HFFc6 (cell line): Measurements from ENCODE around the gene XIRP2. TPM values are rescaled to one million over a fixed set of nuclear protein-coding genes. Genes with fewer than 3 reads are reported as not detected.

Experiments used
- DNase-seq: peaks from one replicate; pipeline ENCODE4 v3.0.0-alpha.2; 2018
- H3K27ac Mint-ChIP-seq: 2 replicates; pipeline ENCODE4 v1.8.0; 2020; ENCODE audit warnings: mild to moderate bottlenecking, mixed read lengths
- H3K27me3 Mint-ChIP-seq: 2 replicates; pipeline ENCODE4 v1.8.0; 2021; ENCODE audit warnings: mild to moderate bottlenecking, moderate library complexity, mixed read lengths; ENCODE audit not compliant: insufficient read depth
- H3K36me3 Mint-ChIP-seq: 2 replicates; pipeline ENCODE4 v1.8.0; 2021; ENCODE audit warnings: low read depth, mixed read lengths
- H3K4me1 Mint-ChIP-seq: 2 replicates; pipeline ENCODE4 v1.8.0; 2020; ENCODE audit warnings: low read depth, mixed read lengths
- H3K4me3 Mint-ChIP-seq: 2 replicates; pipeline ENCODE4 v1.8.0; 2020; ENCODE audit warnings: mild to moderate bottlenecking, moderate library complexity, mixed read lengths
- H3K9me3 Mint-ChIP-seq: 2 replicates; pipeline ENCODE4 v1.8.0; 2020; ENCODE audit warnings: mild to moderate bottlenecking, mixed read lengths
- total RNA-seq, 6 experiments: library from RNA; stranded (reverse); fragmentation: NEBNext Ultra II Directional; extraction: Animal tissue kit (Norgen Biotek cat#: 25700); gene quantifications; 2 replicates in 1 of 6; 3 replicates in 5 of 6; pipeline ENCODE4 v1.2.3, GENCODE V29; 2021
- TF ChIP-seq, protein P1 (sequence below): fragments of 200-600 bp; sonication (generic); IDR thresholded peaks from 2 replicates; pipeline ENCODE4 v1.5.0; 2021; ENCODE audit warnings: antibody characterized with exemption, mild to moderate bottlenecking

Gene XIRP2
- total RNA-seq, 6 experiments from 2014 or later: not detected

DNA sequence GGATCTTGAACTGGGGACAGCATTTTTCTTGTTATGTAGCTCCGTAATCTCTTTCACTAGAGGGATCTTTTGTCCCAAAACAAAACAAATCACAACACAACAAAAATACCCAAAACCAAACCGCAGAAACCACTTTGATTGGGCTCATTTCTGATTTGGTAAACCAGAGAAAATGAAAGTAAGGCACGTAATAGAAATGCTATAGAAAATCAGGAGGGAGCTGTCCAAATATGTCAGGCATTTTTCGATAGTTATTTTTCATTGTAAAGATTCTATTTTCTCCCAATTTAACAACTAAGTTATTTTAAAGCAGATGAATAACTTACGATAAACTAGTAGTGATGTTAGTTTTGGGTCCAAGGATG, 406.5 kb downstream of the XIRP2 start:
- no peak for DNase-seq
- H3K9me3 Mint-ChIP-seq: no peaks in the 10 kb centered on the region
- H3K4me1 Mint-ChIP-seq: peaks cover 12% of the 10 kb centered on the region
- TF ChIP-seq, protein P1, sequence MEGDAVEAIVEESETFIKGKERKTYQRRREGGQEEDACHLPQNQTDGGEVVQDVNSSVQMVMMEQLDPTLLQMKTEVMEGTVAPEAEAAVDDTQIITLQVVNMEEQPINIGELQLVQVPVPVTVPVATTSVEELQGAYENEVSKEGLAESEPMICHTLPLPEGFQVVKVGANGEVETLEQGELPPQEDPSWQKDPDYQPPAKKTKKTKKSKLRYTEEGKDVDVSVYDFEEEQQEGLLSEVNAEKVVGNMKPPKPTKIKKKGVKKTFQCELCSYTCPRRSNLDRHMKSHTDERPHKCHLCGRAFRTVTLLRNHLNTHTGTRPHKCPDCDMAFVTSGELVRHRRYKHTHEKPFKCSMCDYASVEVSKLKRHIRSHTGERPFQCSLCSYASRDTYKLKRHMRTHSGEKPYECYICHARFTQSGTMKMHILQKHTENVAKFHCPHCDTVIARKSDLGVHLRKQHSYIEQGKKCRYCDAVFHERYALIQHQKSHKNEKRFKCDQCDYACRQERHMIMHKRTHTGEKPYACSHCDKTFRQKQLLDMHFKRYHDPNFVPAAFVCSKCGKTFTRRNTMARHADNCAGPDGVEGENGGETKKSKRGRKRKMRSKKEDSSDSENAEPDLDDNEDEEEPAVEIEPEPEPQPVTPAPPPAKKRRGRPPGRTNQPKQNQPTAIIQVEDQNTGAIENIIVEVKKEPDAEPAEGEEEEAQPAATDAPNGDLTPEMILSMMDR: no peak
- no peaks in the 10 kb centered on the region for H3K36me3 Mint-ChIP-seq
- peak overlapping the region; percentile 91 for H3K4me3 Mint-ChIP-seq
- H3K27me3 Mint-ChIP-seq: peaks cover 6% of the 10 kb centered on the region
- no peak overlapping the region for H3K27ac Mint-ChIP-seq

DNA sequence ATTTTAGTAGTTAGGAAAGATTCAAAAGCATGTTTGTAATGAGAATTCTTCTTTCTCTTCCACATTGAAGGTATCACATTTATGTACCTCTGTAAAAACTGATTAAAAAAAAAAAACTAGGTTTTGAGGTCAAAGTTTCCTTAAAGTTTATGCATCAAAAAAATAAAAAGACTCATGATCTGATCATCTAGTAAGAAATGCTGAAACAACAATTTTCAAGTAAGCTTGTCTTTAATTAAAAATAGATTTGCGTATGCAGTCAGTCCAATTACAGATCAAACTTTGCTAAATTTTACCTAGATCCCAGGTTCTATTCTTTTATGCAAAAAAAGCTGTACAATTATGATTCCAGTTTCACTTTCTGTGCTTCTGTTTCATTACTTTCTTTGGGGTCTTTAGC, 409.0 kb downstream of the XIRP2 start:
- Mint-ChIP-seq H3K27me3 (peaks cover 6% of the 10 kb centered on the region), H3K4me1 (peaks cover 12% of the 10 kb centered on the region), H3K4me3 (no peak overlapping the region), H3K27ac (no peak overlapping the region), H3K36me3 (no peaks in the 10 kb centered on the region), H3K9me3 (no peaks in the 10 kb centered on the region)
- TF ChIP-seq, protein P1: no peak
- DNase-seq: no peak

DNA sequence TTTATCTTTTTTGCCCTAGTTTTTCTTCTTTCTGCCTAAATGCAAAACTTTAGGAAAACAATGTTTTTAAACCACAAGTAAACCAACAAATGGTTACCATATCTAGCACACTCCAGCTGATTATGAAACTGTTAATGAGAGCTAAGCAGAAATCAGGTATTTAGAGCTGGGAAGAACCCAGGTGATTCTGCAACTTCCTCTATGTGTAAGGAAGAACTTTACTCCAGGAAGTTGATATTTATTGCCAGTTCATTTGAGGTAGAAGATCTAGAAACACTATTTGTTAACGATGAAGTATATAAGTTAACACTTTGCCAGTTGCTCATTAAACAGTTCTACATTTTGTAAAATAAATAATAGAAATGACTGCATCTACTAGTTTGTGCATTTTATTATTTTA, 409.7 kb downstream of the XIRP2 start:
- Mint-ChIP-seq H3K4me3 (no peak overlapping the region), H3K36me3 (no peaks in the 10 kb centered on the region), H3K9me3 (no peaks in the 10 kb centered on the region), H3K4me1 (peaks cover 12% of the 10 kb centered on the region), H3K27me3 (peaks cover 6% of the 10 kb centered on the region), H3K27ac (no peak overlapping the region)
- TF ChIP-seq, protein P1: no peak
- DNase-seq: no peak
